HG02642 (cell line): ENCODE results near the gene EFR3B.

Experiments used
- ATAC-seq: cut with Tn5 transposase; IDR thresholded peaks from one replicate; pipeline ENCODE4 v1.9.1; 2021; ENCODE audit warnings: mild to moderate bottlenecking; ENCODE audit not compliant: unreplicated experiment, poor library complexity

Gene EFR3B

DNA sequence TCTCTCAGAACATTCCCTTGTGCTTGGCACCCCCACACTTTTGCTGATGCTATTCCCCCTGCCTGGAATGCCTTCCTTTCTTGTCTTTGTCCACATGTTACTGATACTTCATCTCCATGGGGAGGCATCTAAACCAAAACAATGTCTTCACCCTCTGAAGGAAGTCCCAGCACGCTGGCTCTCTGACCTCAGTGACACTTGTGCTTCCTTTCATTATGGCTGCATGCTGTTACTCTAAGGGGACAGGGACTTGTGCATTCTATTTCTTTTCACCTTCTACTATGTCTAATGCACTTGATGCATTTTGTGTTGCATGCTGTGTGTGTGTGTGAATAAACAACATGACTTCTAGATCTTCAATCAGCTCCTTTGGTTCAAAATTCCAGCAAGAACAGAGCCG is 24.6 kb downstream of the EFR3B start:
- ATAC-seq = no peak

DNA sequence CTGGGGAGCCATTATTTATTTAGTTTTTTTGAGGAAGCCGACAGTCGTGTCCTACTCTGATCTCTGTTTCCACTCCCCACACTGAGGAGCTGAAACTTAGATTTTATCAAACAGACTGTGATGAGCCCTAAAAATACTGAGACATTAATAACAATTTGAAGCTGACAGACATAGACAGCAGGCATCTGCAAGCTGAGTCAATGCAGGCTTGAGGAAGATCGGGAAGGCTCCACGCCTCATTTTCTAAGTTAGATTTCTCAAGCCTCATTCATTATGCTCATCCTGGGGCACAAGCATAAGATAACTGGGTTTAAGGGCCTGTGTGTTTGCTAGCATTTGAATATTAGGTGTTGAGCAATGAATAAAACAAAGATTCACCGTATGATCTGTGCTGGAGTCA is 26.3 kb downstream of the EFR3B start:
- no peak for ATAC-seq

DNA sequence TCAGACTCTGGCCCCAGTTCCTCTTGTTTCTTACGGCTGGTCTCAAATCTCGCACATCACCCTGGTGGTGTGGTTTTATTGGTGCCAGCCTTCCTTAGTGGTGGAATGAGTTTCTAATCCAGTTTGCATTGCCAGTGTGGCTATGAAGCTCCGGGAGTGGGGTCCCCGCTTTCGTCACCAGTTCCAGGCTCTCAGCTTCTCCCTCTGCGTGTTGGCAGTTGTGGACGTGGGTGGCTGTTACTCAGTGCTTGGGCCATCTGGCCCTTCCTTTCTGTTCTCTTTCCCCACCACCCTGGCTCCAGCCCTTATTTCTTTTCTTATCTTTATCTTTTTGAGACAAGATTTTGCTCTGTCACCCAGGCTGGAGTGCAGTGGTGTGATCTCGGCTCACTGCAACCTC is 30.1 kb downstream of the EFR3B start:
- ATAC-seq = no peak

DNA sequence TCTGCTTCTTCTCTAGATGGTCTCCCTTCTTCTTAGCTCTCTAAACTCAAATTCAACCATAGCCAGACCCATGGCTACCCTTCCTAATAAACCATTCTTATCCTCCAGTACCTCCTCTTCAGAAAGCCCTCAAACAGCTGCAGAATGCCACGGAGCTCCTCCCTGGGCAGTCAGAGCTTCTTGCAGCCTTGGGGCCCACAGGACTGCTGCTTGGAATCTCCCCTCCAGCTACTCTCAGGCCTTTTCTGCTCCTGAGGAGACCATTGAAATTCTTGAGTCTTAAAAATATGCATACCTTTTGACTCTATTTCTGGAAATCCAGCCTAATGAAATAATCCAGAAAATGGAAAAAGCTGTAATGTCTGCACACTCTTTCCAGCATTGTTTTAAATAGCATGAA is 30.7 kb downstream of the EFR3B start:
- ATAC-seq = no peak

DNA sequence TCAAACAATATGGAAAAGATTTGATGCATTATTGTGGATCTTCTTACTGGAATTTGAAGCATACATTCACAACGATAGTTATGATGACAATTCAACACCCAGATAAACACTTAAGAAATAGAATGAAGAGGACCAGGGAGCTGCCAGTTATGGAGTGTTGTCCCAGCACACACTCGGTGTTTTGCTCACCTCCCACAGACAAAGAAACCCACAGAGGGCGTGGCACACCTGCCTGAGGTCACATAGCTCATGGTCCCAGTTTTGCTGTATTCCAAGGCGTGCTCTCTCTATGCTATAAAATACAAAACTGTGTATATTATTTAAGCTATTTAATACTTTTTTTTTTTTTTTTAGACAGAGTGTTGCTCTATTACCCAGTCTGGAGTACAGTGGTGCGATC is 31.1 kb downstream of the EFR3B start:
- no peak for ATAC-seq

DNA sequence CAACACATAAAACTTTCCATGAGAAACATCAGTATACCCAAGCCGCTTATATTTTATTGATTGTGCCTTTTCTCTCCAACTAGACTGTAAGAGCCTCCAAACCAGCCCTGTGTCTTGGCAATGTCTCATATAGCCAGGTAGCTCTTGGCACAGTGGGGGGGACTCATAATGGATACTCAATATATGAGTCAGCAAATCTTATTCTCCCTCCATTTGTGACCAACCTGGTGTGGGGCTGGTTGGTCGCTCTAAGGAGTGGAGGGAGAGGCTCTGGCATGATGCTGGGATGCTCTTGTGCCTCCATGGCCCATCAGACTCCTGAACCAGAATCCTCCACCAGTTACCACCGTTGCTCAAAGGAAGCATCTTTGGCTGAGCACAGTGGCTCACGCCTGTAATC is 32.0 kb downstream of the EFR3B start:
- ATAC-seq = no peak

DNA sequence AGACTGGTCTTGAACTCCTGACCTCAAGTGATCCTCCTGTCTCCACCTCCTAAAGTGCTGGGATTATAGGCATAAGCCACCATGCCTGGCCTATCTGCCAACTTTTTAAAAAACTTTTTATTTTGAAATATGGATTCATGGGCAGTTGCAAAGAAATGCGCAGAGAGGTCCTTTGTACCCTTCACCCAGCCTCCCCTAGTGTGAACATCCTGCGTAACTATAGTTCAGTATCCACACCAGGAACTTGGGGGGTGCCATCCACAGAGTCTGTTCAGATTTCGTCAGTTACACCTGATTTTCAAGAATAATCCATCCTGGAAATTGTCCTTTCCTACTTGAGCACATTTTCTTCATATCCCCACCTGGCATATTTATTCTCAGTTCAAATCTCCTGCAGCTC is 33.0 kb downstream of the EFR3B start:
- no peak for ATAC-seq

DNA sequence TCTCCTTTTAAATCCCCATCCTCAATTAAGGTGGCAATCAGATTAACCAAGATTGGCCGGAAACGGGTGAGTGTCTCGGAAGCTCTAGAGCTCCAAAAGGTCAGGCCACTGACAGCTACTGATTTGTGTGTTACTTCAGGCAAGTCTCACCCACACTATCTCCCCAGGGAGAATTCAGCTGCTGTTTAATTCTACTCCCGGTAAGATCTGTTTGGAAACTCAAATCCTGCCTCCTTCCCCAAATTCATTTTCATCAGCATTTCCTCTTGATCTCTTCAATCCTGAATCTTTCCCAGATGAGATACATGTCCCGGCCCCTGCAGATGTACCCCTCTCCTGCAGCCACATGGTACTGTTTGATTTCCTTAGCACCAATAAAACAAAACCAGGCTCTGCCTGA is 34.9 kb downstream of the EFR3B start:
- ATAC-seq = no peak

DNA sequence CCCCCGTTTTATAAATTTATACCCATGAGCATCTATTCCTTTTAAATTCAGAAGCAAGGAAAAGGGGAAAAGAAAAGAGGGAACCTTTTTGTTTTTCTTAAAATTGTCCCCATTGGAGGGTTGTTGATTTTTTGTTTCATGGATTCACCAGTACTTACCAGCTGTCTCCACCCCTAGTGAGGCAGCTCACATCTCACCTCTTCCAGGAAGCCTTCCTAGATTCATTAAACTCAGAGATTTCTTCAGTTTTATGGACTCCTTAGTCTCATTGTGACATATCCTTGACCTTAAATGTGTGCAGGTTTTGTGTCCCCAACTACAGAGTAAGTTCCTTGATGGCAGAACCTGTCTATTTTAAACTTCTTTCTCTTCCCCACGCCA is 35.9 kb downstream of the EFR3B start:
- no peak for ATAC-seq

DNA sequence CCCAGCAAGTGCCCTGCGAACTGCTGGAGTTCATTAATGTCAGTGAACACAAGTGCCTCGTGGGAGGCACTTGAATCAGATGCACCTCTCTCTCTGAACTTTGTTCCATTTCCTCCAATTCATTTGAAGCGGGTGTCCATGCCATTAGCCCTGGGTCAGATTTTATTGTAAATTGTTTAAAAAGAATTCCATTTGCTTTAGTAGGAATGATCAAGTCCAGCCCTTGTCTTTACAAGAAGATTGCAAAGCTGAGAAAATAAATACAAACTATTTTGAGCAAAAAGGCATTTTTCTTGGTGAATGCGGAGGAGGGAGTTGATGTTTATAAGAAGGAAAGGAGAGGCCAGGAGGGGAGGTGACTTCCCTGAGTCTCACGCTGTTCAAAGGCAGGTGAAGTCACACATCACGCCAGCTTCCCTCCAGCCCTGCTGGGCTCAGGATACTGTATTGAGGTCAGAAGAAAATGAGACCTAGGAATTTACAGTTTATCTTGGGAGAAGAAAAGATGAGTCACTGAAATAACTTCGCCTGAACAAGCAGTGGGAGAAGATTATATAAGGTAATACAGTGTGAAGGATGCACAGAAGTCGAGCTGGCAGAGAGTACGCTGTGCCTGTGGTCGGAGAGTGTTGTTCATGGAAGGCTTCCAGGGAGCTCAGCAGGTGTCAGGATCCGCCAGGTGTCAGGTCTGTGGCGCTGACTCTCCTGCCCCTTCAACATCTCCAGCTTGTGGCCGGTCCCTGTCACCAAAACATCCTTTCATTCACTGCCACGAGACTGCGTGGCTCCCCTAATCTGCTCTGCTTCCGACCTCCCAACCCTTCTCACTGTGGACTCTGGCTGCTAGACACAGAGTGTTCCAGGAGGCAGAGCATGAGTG is 36.5 kb downstream of the EFR3B start:
- no peak for ATAC-seq

DNA sequence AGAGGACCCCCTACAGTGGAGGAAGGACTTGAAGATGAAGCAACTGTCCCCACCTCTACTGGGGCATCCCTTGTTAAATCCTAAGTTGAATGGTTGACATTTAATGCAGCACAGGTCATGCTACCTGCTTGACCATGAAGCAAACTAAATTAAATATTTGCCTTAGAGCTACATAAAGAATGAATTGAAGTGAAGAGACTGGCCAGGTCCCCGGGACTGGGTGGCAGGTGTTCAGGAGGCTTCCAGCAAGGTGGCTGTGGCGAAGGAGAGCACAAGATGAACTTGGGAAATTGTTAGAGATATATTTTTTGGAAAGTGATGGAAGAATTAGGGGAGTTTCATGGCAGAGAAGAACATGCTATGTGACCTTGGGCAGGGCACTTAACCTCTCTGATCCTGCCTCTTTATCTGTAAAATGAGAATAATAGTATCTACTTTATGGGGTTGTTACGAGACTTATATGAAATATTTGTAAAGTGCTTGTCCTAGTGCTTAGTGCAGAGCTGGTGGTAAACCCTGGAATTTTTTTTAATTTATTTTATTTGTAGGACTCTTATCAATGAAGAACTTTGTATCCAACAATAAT is 37.3 kb downstream of the EFR3B start:
- ATAC-seq = no peak

DNA sequence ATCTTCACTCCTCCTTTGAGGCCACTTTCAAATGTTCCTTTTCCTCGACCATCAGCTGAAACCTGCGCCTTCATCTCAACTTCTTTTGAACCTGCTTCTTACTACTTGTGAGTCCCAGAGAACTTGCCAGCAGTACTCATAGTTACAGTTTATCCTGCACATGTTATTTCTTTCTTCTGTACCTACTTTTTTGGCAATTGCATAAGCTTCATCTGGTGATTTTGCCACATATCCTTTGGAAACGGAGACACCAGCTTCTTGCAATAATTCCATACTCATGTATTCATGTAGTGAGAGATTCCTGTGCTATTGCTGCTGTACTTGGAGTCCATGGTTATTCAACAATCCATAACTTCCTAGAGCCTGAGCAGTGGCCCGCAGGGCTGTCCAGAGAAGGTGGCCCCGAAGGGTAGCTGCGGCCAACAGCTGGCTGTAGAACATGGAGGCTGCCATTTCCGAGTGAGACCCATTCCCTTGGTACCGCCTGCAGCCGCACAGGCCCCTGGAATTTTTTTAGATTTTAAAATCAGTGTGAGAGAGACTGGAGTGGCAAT is 39.4 kb downstream of the EFR3B start:
- ATAC-seq = no peak

DNA sequence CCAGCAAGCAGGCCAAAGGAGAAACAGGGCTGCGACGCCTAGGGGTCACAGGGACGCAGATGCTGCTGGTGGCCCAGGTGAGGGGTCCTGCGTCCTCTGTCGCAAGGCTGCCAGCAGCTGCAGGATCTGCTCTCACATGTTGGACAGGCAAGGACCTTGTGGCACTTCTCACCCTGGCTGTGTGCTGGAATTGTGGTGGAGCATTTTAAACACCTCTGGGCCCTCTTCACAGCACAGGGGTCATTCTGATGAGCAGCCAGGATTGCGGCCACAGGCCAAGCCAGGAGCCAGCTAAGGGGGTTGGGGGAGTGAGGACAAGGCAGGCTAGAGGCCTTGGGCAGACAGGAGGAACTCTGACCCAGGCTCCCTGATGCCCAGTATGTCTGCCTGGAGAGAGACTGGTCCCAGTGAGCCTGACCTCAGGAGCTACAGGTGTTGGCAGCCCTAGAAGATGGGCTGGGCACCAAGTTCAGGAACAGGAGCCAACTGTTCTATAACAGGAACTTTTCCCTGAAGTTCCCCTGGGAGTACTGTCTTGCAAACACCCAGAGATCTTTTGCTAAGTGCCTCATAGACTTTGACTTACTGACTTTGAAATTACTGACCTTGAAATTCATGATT is 40.2 kb downstream of the EFR3B start:
- no peak for ATAC-seq

DNA sequence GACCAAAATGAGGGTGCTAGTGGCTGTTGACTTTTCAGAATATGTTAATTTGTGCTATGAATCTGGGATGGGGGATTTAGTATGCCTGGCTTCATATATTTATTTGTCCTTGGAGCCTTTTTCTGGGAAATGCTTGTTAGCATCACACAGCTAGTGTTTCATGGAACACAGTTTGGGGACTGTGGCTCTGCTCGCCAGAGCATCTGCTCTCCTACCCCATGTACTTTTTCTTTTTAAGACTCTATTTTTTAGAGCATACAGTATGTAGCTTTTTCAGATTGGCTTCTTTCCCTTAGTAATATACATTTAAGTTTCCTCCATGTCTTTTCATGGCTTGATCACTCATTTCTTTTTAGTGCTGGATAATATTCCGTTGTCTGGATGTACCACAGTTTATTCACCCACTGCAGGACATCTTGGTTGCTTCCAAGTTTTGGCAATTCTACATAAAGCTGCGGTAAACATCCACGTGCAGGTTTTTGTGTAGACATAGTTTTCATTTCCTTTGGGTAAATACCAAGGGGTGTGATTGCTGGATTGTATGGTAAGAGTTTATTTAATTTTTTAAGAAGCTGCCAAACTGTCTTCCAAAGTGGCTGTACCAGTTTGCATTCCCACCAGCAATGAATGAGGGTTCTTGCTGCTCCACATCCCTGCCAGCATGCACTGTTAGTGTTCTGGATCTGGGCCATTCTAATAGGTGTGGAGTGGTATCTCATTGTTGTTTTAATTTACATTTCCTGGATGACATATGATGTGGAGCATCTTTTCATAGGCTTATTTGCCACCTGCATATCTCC is 44.1 kb downstream of the EFR3B start:
- ATAC-seq = no peak

DNA sequence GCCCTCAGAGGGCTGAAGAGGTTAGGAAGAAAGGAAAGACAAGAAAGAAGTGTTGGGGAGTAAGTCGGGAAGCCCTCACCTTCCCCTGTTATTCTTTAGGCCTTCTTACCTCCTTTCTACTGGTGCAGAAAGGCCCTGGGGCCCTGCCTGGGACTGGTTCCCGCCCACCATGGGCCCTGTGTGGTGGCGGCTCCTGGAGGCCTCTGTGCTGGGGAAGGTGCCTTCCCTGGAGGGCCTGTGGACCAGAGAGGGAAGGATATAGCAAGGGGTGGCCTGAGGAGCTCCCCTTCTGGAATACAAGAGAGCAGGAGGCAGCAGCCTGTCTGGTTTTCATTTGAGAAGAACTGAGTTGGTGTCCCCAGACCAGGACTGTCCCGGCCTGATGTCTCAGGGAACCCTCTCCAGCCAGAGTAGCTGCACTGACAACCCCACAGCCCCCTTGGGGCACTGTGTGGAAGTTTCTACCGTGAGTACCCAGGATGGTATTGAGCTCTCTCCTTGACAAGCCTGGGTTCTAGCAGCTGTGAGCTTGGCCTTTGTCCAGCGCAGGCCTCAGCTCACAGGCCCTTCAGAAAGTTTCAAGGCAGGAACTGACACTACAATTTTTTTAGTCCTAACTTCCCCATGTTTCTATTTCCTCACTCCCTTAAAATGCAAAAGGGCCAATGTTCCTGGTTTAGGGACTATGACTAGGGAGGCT is 47.1 kb downstream of the EFR3B start:
- no peak for ATAC-seq

DNA sequence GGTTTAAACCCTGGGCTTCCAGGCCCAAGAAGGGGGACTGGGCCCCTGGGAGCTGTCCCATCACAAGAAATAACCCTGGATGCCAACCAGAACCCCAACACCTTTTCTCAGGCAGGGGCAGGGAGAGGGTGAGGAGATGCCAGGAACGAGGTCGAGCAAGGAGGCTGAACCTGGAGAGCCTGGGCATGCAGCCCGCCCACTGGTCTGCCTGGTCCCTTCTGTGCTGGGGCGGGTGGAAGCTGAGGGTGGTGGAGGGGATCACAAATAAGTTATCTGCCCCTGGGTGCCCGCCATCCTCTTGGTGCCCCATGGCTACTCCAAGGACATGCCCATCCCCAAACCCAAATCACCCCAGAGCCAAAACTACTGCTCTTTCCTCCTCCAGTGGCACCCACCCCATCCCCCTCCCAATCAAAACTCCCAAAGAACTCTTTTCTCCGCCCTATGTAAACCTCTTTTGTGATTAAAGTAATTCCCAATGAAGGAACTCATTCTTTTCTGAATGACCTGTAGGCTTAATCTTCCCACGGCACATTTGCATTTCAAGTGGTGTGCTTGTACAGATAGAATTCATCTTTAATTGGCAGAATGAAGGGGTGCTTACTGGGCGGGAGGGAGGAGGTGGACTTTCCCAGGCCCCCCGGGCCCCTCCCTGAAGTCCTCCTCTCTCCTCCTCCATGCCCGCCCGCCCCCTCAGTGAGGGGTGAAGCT is 47.9 kb downstream of the EFR3B start:
- ATAC-seq = no peak

DNA sequence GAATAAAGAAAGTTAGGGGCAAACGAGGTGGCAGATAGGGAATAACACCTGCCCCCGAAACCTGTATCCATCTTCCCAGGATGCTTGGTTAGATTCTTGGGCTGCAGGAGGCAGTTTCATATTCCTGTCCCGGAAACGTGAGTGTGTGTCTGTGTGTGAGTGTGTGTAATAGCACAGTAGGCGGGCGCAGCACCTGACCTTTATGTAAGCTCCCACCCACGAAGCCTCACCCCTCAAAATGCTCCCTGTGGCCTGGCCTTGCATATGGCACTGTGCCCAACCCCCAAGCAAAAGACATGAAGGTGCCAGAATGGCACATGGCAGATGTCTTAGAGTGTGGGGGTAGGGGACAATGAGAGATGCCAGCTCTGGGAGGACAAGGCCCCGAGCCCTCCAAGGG is 48.9 kb downstream of the EFR3B start:
- ATAC-seq = no peak

DNA sequence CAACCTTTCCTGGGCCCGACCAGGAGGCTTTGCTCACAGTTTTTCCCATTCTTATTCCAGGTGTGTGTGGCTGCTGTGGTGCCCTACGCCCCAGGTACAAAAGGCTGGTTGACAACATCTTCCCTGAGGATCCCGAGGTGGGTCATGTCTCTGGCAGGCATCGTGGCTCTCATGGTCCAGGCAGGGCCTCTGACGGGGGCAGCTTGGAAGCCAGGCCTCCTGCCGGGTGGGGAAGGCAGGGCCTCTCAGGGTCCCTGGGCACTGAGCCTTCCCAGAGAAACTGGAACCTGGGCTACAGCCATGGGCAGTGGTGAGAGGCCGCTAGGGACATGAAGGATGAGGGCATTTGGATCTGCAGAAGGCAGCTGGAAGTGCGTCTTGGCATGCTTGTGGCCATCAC is 49.4 kb downstream of the EFR3B start:
- no peak for ATAC-seq

DNA sequence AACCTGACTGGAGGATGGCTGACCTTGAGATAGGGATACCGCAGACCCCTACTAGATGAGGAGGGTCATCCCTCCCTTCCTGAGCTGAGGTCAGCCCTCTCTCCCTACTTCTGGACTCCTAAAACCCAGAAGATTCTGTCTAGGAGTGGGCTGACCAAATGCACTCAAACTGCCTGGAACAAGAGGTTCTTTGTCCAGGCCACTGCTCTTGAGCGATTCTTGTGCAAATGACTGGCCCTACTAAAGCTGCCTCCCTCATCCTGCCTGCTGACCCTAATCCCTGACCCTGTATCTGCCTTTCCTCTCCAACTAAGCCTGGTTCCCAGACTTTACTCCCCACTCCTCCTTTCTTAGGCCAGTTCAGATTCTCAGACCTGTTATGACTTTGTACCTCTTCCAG is 56.2 kb downstream of the EFR3B start:
- no peak for ATAC-seq
